ENCODE measurements around the gene ASAP2. TPM values are rescaled to one million over a fixed set of nuclear protein-coding genes. Genes with fewer than 3 reads are reported as not detected.
"Not testable (repeated sequence)": the region's sequence is repeated elsewhere in the genome, so short reads cannot be mapped to it uniquely, and the experiment has no call there.

The ASAP2 gene
- total RNA-seq, 4 donors from 2014 or later = 22.0 to 54.6 (median 30.0) TPM

GRCh38 chr2:9212010-9212635 is 5.5 kb downstream of the ASAP2 start:
- Histone ChIP-seq H3K4me1 (peaks cover 62% of the 10 kb centered on the region), H3K36me3 (no peaks in the 10 kb centered on the region), H3K27ac (peak overlapping the region; percentile 57), H3K9me3 (no peaks in the 10 kb centered on the region), H3K27me3 (no peaks in the 10 kb centered on the region), H3K4me3 (no peak overlapping the region)
- DNase-seq (ENCODE audit: low spot score in 2 of 2) = peak in 1 of 2 donors; percentile 18
- TF ChIP-seq POLR2A (IDR thresholded peaks at IDR 0.05) = no peak
- no peak for TF ChIP-seq POLR2AphosphoS5 (IDR thresholded peaks at IDR 0.05)
- TF ChIP-seq EP300 (IDR thresholded peaks at IDR 0.05) = no peak
- TF ChIP-seq CTCF (IDR thresholded peaks at IDR 0.05) = no peak
- whole genome bisulfite sequencing = 78% methylated on average over 9 of the region's 9 CpGs

- no peaks in the 10 kb centered on the region for H3K36me3 ChIP-seq
- H3K27me3 ChIP-seq = no peaks in the 10 kb centered on the region
- H3K9me3 ChIP-seq = no peaks in the 10 kb centered on the region
- no peak overlapping the region for H3K4me3 ChIP-seq
- H3K4me1 ChIP-seq = peaks cover 62% of the 10 kb centered on the region
- peak in 1 of 2 donors; percentile 82 for DNase-seq (ENCODE audit: low spot score in 2 of 2)
- peak overlapping the region; percentile 57 for H3K27ac ChIP-seq
- 39% methylated on average over 18 of the region's 19 CpGs for WGBS
- no peak for TF ChIP-seq POLR2A (IDR thresholded peaks at IDR 0.05)
- peak in 1 of 3 donors; percentile 28 for TF ChIP-seq POLR2AphosphoS5 (IDR thresholded peaks at IDR 0.05)
These were observed 6.2 kb downstream of the ASAP2 start for GRCh38 chr2:9212661-9213411.

- peaks cover 62% of the 10 kb centered on the region for H3K4me1 ChIP-seq
- H3K36me3 ChIP-seq = no peaks in the 10 kb centered on the region
- H3K27me3 ChIP-seq = no peaks in the 10 kb centered on the region
- H3K27ac ChIP-seq = peak overlapping the region; percentile 57
- H3K4me3 ChIP-seq = no peak overlapping the region
- peak in 1 of 2 donors; percentile 28 for DNase-seq (ENCODE audit: low spot score in 2 of 2)
- no peaks in the 10 kb centered on the region for H3K9me3 ChIP-seq
- 99% methylated on average over 2 of the region's 2 CpGs for WGBS
- TF ChIP-seq EP300 (IDR thresholded peaks at IDR 0.05) = no peak
- no peak for TF ChIP-seq POLR2AphosphoS5 (IDR thresholded peaks at IDR 0.05)
- TF ChIP-seq CTCF (IDR thresholded peaks at IDR 0.05) = no peak
- no peak for TF ChIP-seq POLR2A (IDR thresholded peaks at IDR 0.05)
These were observed 7.0 kb downstream of the ASAP2 start for GRCh38 chr2:9213477-9214051.

- Histone ChIP-seq H3K36me3 (no peaks in the 10 kb centered on the region), H3K4me3 (no peak overlapping the region), H3K27ac (no peak overlapping the region), H3K4me1 (peaks cover 57% of the 10 kb centered on the region), H3K9me3 (no peaks in the 10 kb centered on the region), H3K27me3 (no peaks in the 10 kb centered on the region)
- no peak for DNase-seq (ENCODE audit: low spot score in 2 of 2)
- WGBS = 86% methylated on average over 8 of the region's 8 CpGs
- TF ChIP-seq EP300 (IDR thresholded peaks at IDR 0.05) (no peak), POLR2AphosphoS5 (IDR thresholded peaks at IDR 0.05) (no peak), CTCF (IDR thresholded peaks at IDR 0.05) (no peak), POLR2A (IDR thresholded peaks at IDR 0.05) (no peak)
These were observed 8.3 kb downstream of the ASAP2 start for GRCh38 chr2:9214873-9215272.

- TF ChIP-seq POLR2AphosphoS5 (IDR thresholded peaks at IDR 0.05) = no peak
- no peak overlapping the region for H3K27ac ChIP-seq
- H3K4me1 ChIP-seq = peaks cover 58% of the 10 kb centered on the region
These were observed 9.1 kb downstream of the ASAP2 start for GRCh38 chr2:9215680-9216079.

GRCh38 chr2:9216143-9216542 is 9.5 kb downstream of the ASAP2 start:
- not testable (repeated sequence) for DNase-seq (ENCODE audit: low spot score in 2 of 2); H3K27ac ChIP-seq; H3K4me3 ChIP-seq; H3K36me3 ChIP-seq; H3K27me3 ChIP-seq; H3K9me3 ChIP-seq
- peaks cover 62% of the 10 kb centered on the region for H3K4me1 ChIP-seq
- 100% methylated on average over 2 of the region's 2 CpGs for WGBS

More at GRCh38 chr2:9215680-9216079, 9.1 kb downstream of the ASAP2 start:
- Histone ChIP-seq H3K27me3 (no peaks in the 10 kb centered on the region), H3K4me3 (no peak overlapping the region), H3K36me3 (no peaks in the 10 kb centered on the region), H3K9me3 (no peaks in the 10 kb centered on the region)
- no peak for DNase-seq (ENCODE audit: low spot score in 2 of 2)
- 76% methylated on average over 4 of the region's 4 CpGs for WGBS

Data from suprapubic skin (tissue), 4 donors.